Tibial nerve (tissue), 4 donors: ENCODE measurements around the gene NKAIN2.
"Not testable (repeated sequence)": the region's sequence is repeated elsewhere in the genome, so short reads cannot be mapped to it uniquely, and the experiment has no call there.

Source experiments
- EP300 ChIP-seq, 2 donors: sonication (generic); formaldehyde crosslinking; IDR thresholded peaks; one replicate each; pipeline ENCODE4 v1.6.1; 2017; ENCODE audit warnings: antibody characterized with exemption in 2 of 2, mild to moderate bottlenecking in 1 of 2
- TF ChIP-seq, protein P1 (sequence below), 5 experiments: fragments of 200-600 bp in 3 of 5; fragments of 450-650 bp in 2 of 5; sonication (generic) in 3 of 5; IDR thresholded peaks; one replicate each; pipeline ENCODE4 v1.5.1; 2016 to 2019; ENCODE audit warnings: antibody characterized with exemption in 5 of 5, mild to moderate bottlenecking in 3 of 5, moderate library complexity in 2 of 5

- TF ChIP-seq, protein P1, sequence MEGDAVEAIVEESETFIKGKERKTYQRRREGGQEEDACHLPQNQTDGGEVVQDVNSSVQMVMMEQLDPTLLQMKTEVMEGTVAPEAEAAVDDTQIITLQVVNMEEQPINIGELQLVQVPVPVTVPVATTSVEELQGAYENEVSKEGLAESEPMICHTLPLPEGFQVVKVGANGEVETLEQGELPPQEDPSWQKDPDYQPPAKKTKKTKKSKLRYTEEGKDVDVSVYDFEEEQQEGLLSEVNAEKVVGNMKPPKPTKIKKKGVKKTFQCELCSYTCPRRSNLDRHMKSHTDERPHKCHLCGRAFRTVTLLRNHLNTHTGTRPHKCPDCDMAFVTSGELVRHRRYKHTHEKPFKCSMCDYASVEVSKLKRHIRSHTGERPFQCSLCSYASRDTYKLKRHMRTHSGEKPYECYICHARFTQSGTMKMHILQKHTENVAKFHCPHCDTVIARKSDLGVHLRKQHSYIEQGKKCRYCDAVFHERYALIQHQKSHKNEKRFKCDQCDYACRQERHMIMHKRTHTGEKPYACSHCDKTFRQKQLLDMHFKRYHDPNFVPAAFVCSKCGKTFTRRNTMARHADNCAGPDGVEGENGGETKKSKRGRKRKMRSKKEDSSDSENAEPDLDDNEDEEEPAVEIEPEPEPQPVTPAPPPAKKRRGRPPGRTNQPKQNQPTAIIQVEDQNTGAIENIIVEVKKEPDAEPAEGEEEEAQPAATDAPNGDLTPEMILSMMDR (IDR thresholded peaks at IDR 0.05): not testable (repeated sequence)
- TF ChIP-seq EP300 (IDR thresholded peaks at IDR 0.05): not testable (repeated sequence)
Observed at GRCh38 chr6:124412657-124413056, 609.0 kb downstream of the NKAIN2 start.
